ENCODE results near the gene TSPEAR. TPM values are rescaled to one million over a fixed set of nuclear protein-coding genes. Genes with fewer than 3 reads are reported as not detected.

The TSPEAR gene
- total RNA-seq, 4 donors from 2014 or later = 0.21 to 1.3 (median 0.69) TPM

GRCh38 chr21:44527983-44528633, 183.3 kb downstream of the TSPEAR start:
- H3K27me3 ChIP-seq = no peaks in the 10 kb centered on the region
- no peaks in the 10 kb centered on the region for H3K36me3 ChIP-seq
- 92 to 93% methylated on average over 16 to 17 of the region's 18 CpGs for WGBS, 2 donors
- intact Hi-C loops (cut with DNase I) = no loop called here
- H3K27ac ChIP-seq = no peak overlapping the region
- no peaks in the 10 kb centered on the region for H3K4me1 ChIP-seq
- TF ChIP-seq CTCF (IDR thresholded peaks at IDR 0.05) (no peak), POLR2A (IDR thresholded peaks at IDR 0.05) (no peak)
- DNase-seq = no peak
- no peak overlapping the region for H3K4me3 ChIP-seq (replicated peaks in 1 of 3)
- no peaks in the 10 kb centered on the region for H3K9me3 ChIP-seq

GRCh38 chr21:44527156-44527982, 184.0 kb downstream of the TSPEAR start:
- Histone ChIP-seq H3K27ac (no peak overlapping the region), H3K4me1 (no peaks in the 10 kb centered on the region), H3K36me3 (no peaks in the 10 kb centered on the region), H3K27me3 (no peaks in the 10 kb centered on the region), H3K9me3 (no peaks in the 10 kb centered on the region), H3K4me3 (replicated peaks in 1 of 3) (no peak overlapping the region)
- 88 to 89% methylated on average over 37 of the region's 37 CpGs for WGBS, 2 donors
- intact Hi-C loops (cut with DNase I) = no loop called here
- no peak for DNase-seq
- TF ChIP-seq CTCF (IDR thresholded peaks at IDR 0.05) = no peak
- no peak for TF ChIP-seq POLR2A (IDR thresholded peaks at IDR 0.05)

- TF ChIP-seq POLR2A (IDR thresholded peaks at IDR 0.05) (no peak), CTCF (IDR thresholded peaks at IDR 0.05) (no peak)
- H3K27me3 ChIP-seq = no peaks in the 10 kb centered on the region
- no peaks in the 10 kb centered on the region for H3K9me3 ChIP-seq
- DNase-seq = no peak
- H3K4me1 ChIP-seq = no peaks in the 10 kb centered on the region
- intact Hi-C loops (cut with DNase I) = no loop called here
- no peak overlapping the region for H3K27ac ChIP-seq
- 83 to 93% methylated on average over 12 of the region's 12 CpGs for WGBS, 2 donors
- no peak overlapping the region for H3K4me3 ChIP-seq (replicated peaks in 1 of 3)
- H3K36me3 ChIP-seq = no peaks in the 10 kb centered on the region
Observed at GRCh38 chr21:44526096-44526997, 185.0 kb downstream of the TSPEAR start.

- no peaks in the 10 kb centered on the region for H3K9me3 ChIP-seq
- 92 to 94% methylated on average over 20 of the region's 20 CpGs for WGBS, 2 donors
- TF ChIP-seq CTCF (IDR thresholded peaks at IDR 0.05) = no peak
- TF ChIP-seq POLR2A (IDR thresholded peaks at IDR 0.05) = no peak
- H3K4me3 ChIP-seq (replicated peaks in 1 of 3) = no peak overlapping the region
- H3K27ac ChIP-seq = no peak overlapping the region
- no peaks in the 10 kb centered on the region for H3K4me1 ChIP-seq
- no peaks in the 10 kb centered on the region for H3K36me3 ChIP-seq
- no peaks in the 10 kb centered on the region for H3K27me3 ChIP-seq
- DNase-seq = no peak
- intact Hi-C loops (cut with DNase I) = no loop called here
Observed at GRCh38 chr21:44525391-44526095, 185.8 kb downstream of the TSPEAR start.

All from thyroid gland (tissue), 4 donors.